HepG2 (cell line): ENCODE measurements around the gene TTLL13. TPM values are rescaled to one million over a fixed set of nuclear protein-coding genes. Genes with fewer than 3 reads are reported as not detected.

Source experiments
- AKNA ChIP-seq: sonication (generic); formaldehyde crosslinking; IDR thresholded peaks from 2 replicates; pipeline ENCODE4 v1.4.0; 2020; ENCODE audit warnings: missing genetic modification reagents, borderline replicate concordance
- BCL6 ChIP-seq: IDR thresholded peaks from 2 replicates; pipeline ENCODE4 v1.6.1; 2016; ENCODE audit warnings: missing genetic modification reagents, missing compliant biosample characterization
- CBX1 ChIP-seq: IDR thresholded peaks from one replicate; pipeline ENCODE4 v1.6.1; 2016; ENCODE audit warnings: antibody characterized with exemption, low read depth
- CENPX ChIP-seq: sonication (generic); formaldehyde crosslinking; IDR thresholded peaks from 2 replicates; pipeline ENCODE4 v1.9.0; 2021; ENCODE audit warnings: mild to moderate bottlenecking, missing genetic modification reagents, moderate library complexity
- FOXJ3 ChIP-seq: sonication (generic); formaldehyde crosslinking; IDR thresholded peaks from 2 replicates; pipeline ENCODE4 v1.4.0; 2020; ENCODE audit warnings: missing genetic modification reagents, mild to moderate bottlenecking, borderline replicate concordance
- HNF4G ChIP-seq, 2 experiments: sonication (generic) in 1 of 2; formaldehyde crosslinking in 1 of 2; IDR thresholded peaks; 2 replicates each; pipeline versions ENCODE4 v1.4.0 to v1.6.1; 2011 to 2020; ENCODE audit warnings: borderline replicate concordance in 2 of 2, low read depth in 2 of 2, mild to moderate bottlenecking in 2 of 2, low read length in 1 of 2, missing genetic modification reagents in 1 of 2, moderate library complexity in 1 of 2
- JUNB ChIP-seq: sonication (generic); formaldehyde crosslinking; IDR thresholded peaks from 2 replicates; pipeline ENCODE4 v1.8.0; 2022; ENCODE audit warnings: missing genetic modification reagents, mild to moderate bottlenecking, borderline replicate concordance
- KDM1A ChIP-seq: IDR thresholded peaks from 2 replicates; pipeline ENCODE4 v1.6.1; 2016; ENCODE audit warnings: missing compliant biosample characterization
- KDM4B ChIP-seq: sonication (generic); formaldehyde crosslinking; IDR thresholded peaks from 2 replicates; pipeline ENCODE4 v1.4.0; 2020; ENCODE audit warnings: missing genetic modification reagents
- NFIC ChIP-seq: IDR thresholded peaks from 2 replicates; pipeline ENCODE4 v1.6.1; 2012; ENCODE audit warnings: mild to moderate bottlenecking, low read length, inconsistent platforms
- NR1H2 ChIP-seq: sonication (generic); formaldehyde crosslinking; IDR thresholded peaks from 2 replicates; pipeline ENCODE4 v1.8.1; 2022; ENCODE audit warnings: low read depth, missing genetic modification reagents, borderline replicate concordance
- PAXIP1 ChIP-seq: sonication (generic); formaldehyde crosslinking; conservative IDR thresholded peaks from 2 replicates; pipeline ENCODE4 v1.4.0; 2020; ENCODE audit warnings: mild to moderate bottlenecking, missing genetic modification reagents, moderate library complexity
- PHF21A ChIP-seq: sonication (generic); formaldehyde crosslinking; IDR thresholded peaks from 2 replicates; pipeline ENCODE4 v1.5.0; 2020; ENCODE audit warnings: mild to moderate bottlenecking, missing genetic modification reagents
- TRIM24 ChIP-seq: sonication (generic); formaldehyde crosslinking; IDR thresholded peaks from 2 replicates; pipeline ENCODE4 v1.8.0; 2022; ENCODE audit warnings: mild to moderate bottlenecking, missing genetic modification reagents
- ZBTB7A ChIP-seq: sonication (generic); formaldehyde crosslinking; IDR thresholded peaks from 2 replicates; pipeline ENCODE4 v1.8.0; 2022; ENCODE audit warnings: mild to moderate bottlenecking, missing genetic modification reagents
- ZFP36L2 ChIP-seq: sonication (generic); formaldehyde crosslinking; IDR thresholded peaks from 2 replicates; pipeline ENCODE4 v1.4.0; 2020; ENCODE audit warnings: missing genetic modification reagents
- ZNF326 ChIP-seq: sonication (generic); formaldehyde crosslinking; IDR thresholded peaks from 2 replicates; pipeline ENCODE4 v1.4.0; 2020; ENCODE audit warnings: missing genetic modification reagents, borderline replicate concordance
- ZNF350 ChIP-seq: sonication (generic); formaldehyde crosslinking; IDR thresholded peaks from 2 replicates; pipeline ENCODE4 v1.4.0; 2020; ENCODE audit warnings: mild to moderate bottlenecking, low read depth, missing genetic modification reagents, borderline replicate concordance
- ZNF879 ChIP-seq: sonication (generic); formaldehyde crosslinking; IDR thresholded peaks from 2 replicates; pipeline ENCODE4 v1.8.1; 2023; ENCODE audit warnings: missing genetic modification reagents
- polyA plus RNA-seq, 8 experiments: library from polyadenylated mRNA; depleted of rRNA in 3 of 8; stranded (reverse) in 7 of 8; unstranded in 1 of 8; fragments of >200 nt; fragmentation: Illumina TruSeq in 4 of 8; extraction: Trizol in 4 of 8; gene quantifications; 2 replicates each; pipeline versions ENCODE4 v1.2.1 to v1.2.3, GENCODE V29; 2011 to 2016; ENCODE audit warnings: low read depth in 4 of 8, missing spikeins in 1 of 8, mixed read lengths in 1 of 8; ENCODE audit not compliant: insufficient read depth in 1 of 8
- total RNA-seq, 5 experiments: library from RNA; depleted of rRNA; stranded (reverse); fragments of >200 nt; fragmentation: Illumina TruSeq; extraction: Trizol; gene quantifications; 2 replicates each; pipeline ENCODE4 v1.2.3, GENCODE V29; 2016; ENCODE audit warnings: low read depth in 1 of 5

Gene TTLL13
- total and polyA plus RNA-seq, 2 of the 13 experiments (the other 11 are each of a cell fraction or from before 2014, with no cell fraction given) = 0.07 to 0.29 TPM

GRCh38 chr15:90249203-90249863 lies at the start of gene TTLL13 (continued):
- TF ChIP-seq ZBTB7A (CRISPR knock-in tag) = peak; percentile 78
- TF ChIP-seq ZNF879 = no peak
- no peak for TF ChIP-seq JUNB (CRISPR knock-in tag)
- TF ChIP-seq ZNF326 (CRISPR knock-in tag) = no peak
- TF ChIP-seq KDM4B (CRISPR knock-in tag) = 0 out of 2 replicates have a peak, but pooled peaks have one; percentile 58
- TF ChIP-seq PHF21A (CRISPR knock-in tag) = no peak; the same call in 1 of the 2 replicates
- peak; percentile 28; the same call in 1 of the 2 replicates for TF ChIP-seq ZNF350 (CRISPR knock-in tag)
- peak; percentile 71 for TF ChIP-seq PAXIP1 (CRISPR knock-in tag)
- TF ChIP-seq CENPX = no peak
- TF ChIP-seq BCL6 (CRISPR knock-in tag) = no peak
- TF ChIP-seq KDM1A (CRISPR knock-in tag) = no peak
- TF ChIP-seq CBX1 = no peak
- no peak for TF ChIP-seq NFIC
- no peak for TF ChIP-seq NR1H2 (CRISPR knock-in tag)
- TF ChIP-seq TRIM24 (CRISPR knock-in tag) = no peak
- TF ChIP-seq AKNA (CRISPR knock-in tag) = no peak
- no peak for TF ChIP-seq ZFP36L2 (CRISPR knock-in tag)
- no peak for TF ChIP-seq FOXJ3 (CRISPR knock-in tag)
- TF ChIP-seq HNF4G (IDR thresholded peaks at IDR 0.05; ENCODE audit: borderline replicate concordance, low read depth, low read length) = peak; percentile 49; the same call in 1 of the 2 replicates
- TF ChIP-seq HNF4G (CRISPR knock-in tag; IDR thresholded peaks at IDR 0.05; ENCODE audit: borderline replicate concordance, low read depth) = peak; percentile 51; the same call in 1 of the 2 replicates
